ENCODE results near the gene SPATA20.

SPATA20 gene

GRCh38 chr17:50520483-50520882 is 26.5 kb upstream of the SPATA20 start:
- no peak for DNase-seq

- DNase-seq, result no peak
Measured at GRCh38 chr17:50521514-50521913, 25.5 kb upstream of the SPATA20 start.

GRCh38 chr17:50522766-50523165 is 24.2 kb upstream of the SPATA20 start:
- DNase-seq, result no peak

- DNase-seq, result no peak
Measured at GRCh38 chr17:50523208-50523607, 23.8 kb upstream of the SPATA20 start.

- DNase-seq, result no peak
Measured at GRCh38 chr17:50524838-50525237, 22.1 kb upstream of the SPATA20 start.

GRCh38 chr17:50527155-50527762 is 19.7 kb upstream of the SPATA20 start:
- no peak for DNase-seq

GRCh38 chr17:50527949-50528474 is 19.0 kb upstream of the SPATA20 start:
- no peak for DNase-seq

GRCh38 chr17:50529849-50530248 is 17.1 kb upstream of the SPATA20 start:
- DNase-seq, result no peak

GRCh38 chr17:50531428-50532025 is 15.4 kb upstream of the SPATA20 start:
- DNase-seq, result no peak

- DNase-seq, result no peak
Measured at GRCh38 chr17:50532452-50533024, 14.4 kb upstream of the SPATA20 start, which contains the start of gene EPN3. Gene EPN3, plus strand, starts transcription at chr17:50532735. Its CDS starts 3,822 bp downstream, at chr17:50536557.

GRCh38 chr17:50533185-50533584 is 13.8 kb upstream of the SPATA20 start:
- DNase-seq, result no peak

- no peak for DNase-seq
Measured at GRCh38 chr17:50533720-50534148, 13.2 kb upstream of the SPATA20 start.

GRCh38 chr17:50534222-50534978 is 12.6 kb upstream of the SPATA20 start:
- DNase-seq, result no peak

GRCh38 chr17:50534979-50535326 is 12.0 kb upstream of the SPATA20 start:
- DNase-seq, result no peak

GRCh38 chr17:50535407-50535806 is 11.6 kb upstream of the SPATA20 start:
- DNase-seq, result no peak

- no peak for DNase-seq
Measured at GRCh38 chr17:50536683-50537646, 10.0 kb upstream of the SPATA20 start.

GRCh38 chr17:50537721-50538548 is 9.0 kb upstream of the SPATA20 start:
- DNase-seq, result no peak

GRCh38 chr17:50538549-50539410 is 8.2 kb upstream of the SPATA20 start:
- DNase-seq, result no peak

- no peak for DNase-seq
Measured at GRCh38 chr17:50539762-50540559, 7.0 kb upstream of the SPATA20 start.

Measured in activated effector memory CD4-positive, alpha-beta T cell treated with Interleukin-2 at 50 U/mL for 16 hours (primary cell).